ENCODE measurements around the gene ANXA6. TPM values are rescaled to one million over a fixed set of nuclear protein-coding genes. Genes with fewer than 3 reads are reported as not detected.

ANXA6 gene
- total and polyA plus RNA-seq, 2 donors from 2014 or later, result 107 to 183 TPM

DNA sequence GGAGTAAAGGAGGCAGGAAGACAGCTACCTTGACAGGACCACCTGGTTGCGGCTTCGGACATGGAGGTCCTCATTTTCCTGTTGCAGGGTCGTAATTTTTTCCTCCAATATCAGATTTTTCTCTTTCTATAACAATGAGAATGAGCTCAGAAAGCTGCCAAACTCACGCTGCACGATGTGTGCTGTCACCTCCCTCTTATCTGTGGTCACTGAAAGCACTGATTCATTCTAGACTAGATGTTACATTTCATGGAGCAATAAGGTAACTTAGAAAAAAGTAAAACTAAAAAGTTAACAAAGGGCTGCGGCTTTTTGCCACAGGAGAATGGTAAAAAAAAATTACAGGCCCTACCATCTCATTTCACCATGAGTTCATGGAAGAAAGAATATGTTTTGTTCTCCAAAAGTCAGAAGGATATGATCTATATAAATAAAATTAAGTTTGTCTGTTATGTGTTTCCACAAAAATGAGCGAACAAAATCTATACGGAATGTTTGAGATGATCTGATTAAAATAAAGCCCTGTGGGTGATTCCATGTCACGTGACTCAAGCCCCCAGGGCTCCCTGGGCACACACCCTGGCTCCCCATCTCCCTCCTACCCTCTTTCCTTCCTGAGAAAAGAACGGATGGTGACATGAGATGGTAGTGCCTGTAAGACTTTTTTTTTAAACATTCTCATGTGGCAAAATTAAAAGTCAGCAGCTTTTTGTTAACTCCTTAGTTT, 26.9 kb upstream of the ANXA6 start:
- Histone ChIP-seq H3K9ac (ENCODE audit: low read length in 3 of 3) (no peak overlapping the region), H3K4me3 (ENCODE audit: low read length in 3 of 3) (no peak overlapping the region), H3K9me3 (ENCODE audit: control insufficient read depth in 2 of 3, insufficient read depth in 1 of 3, low read length in 3 of 3) (no peaks in the 10 kb centered on the region), H3K4me1 (ENCODE audit: control insufficient read depth in 2 of 3, insufficient read depth in 2 of 3, low read depth in 1 of 3, low read length in 3 of 3) (no peaks in the 10 kb centered on the region), H3K27ac (ENCODE audit: low read depth in 2 of 2, low read length in 2 of 2) (no peak overlapping the region), H3K27me3 (ENCODE audit: control insufficient read depth, insufficient read depth, low read length) (no peaks in the 10 kb centered on the region), H3K36me3 (ENCODE audit: control insufficient read depth in 2 of 3, insufficient read depth in 3 of 3, low read length in 3 of 3) (no peaks in the 10 kb centered on the region)
- TF ChIP-seq, protein P1, sequence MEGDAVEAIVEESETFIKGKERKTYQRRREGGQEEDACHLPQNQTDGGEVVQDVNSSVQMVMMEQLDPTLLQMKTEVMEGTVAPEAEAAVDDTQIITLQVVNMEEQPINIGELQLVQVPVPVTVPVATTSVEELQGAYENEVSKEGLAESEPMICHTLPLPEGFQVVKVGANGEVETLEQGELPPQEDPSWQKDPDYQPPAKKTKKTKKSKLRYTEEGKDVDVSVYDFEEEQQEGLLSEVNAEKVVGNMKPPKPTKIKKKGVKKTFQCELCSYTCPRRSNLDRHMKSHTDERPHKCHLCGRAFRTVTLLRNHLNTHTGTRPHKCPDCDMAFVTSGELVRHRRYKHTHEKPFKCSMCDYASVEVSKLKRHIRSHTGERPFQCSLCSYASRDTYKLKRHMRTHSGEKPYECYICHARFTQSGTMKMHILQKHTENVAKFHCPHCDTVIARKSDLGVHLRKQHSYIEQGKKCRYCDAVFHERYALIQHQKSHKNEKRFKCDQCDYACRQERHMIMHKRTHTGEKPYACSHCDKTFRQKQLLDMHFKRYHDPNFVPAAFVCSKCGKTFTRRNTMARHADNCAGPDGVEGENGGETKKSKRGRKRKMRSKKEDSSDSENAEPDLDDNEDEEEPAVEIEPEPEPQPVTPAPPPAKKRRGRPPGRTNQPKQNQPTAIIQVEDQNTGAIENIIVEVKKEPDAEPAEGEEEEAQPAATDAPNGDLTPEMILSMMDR (IDR thresholded peaks at IDR 0.05; ENCODE audit: borderline replicate concordance, extremely low read depth, insufficient read depth), result no peak
- FAIRE-seq (no peak), DNase-seq (no peak)
- intact Hi-C loops (cut with DNase I), result no loop called here

DNA sequence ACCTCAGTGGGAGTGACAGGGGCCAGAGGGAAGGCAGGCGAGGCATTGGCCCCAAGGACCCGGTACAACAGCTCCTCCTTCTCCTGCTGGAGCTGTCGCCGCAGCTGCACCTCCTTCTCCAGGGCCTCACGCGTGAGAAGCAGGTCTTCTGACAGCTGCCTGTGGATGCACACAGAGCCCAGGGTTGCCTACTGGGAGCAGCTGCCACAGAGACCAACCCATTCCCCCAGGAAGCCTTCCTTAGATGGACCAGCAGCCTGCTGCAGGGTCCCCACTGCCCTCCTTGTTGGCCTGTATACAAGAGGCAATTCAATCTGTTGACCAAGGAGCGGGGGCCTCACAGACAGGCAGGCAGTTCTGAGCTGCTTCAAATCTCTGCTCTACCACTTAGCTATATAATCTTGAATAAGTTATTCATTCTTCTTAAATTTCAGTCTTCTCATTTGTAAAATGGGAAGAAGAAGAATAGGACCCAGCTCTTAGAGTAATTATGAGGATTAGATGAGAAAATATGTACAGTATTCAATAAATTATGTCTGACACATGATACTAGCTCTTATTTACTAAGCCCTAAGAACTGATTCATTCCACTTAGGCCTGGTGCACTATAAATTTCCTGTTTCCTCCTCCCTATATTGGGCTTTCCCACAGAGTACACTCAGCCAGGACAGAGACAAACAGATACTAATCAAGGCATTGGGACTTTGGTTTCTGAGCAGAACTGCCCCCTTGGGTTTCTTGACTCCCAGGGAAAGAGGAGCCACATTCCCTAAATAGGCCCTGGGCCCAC, 26.1 kb upstream of the ANXA6 start:
- no peak overlapping the region for H3K4me3 ChIP-seq (ENCODE audit: low read length in 3 of 3)
- no peaks in the 10 kb centered on the region for H3K4me1 ChIP-seq (ENCODE audit: control insufficient read depth in 2 of 3, insufficient read depth in 2 of 3, low read depth in 1 of 3, low read length in 3 of 3)
- intact Hi-C loops (cut with DNase I), result no loop called here
- H3K9ac ChIP-seq (ENCODE audit: low read length in 3 of 3), result no peak overlapping the region
- H3K9me3 ChIP-seq (ENCODE audit: control insufficient read depth in 2 of 3, insufficient read depth in 1 of 3, low read length in 3 of 3), result no peaks in the 10 kb centered on the region
- no peaks in the 10 kb centered on the region for H3K36me3 ChIP-seq (ENCODE audit: control insufficient read depth in 2 of 3, insufficient read depth in 3 of 3, low read length in 3 of 3)
- no peak for FAIRE-seq
- no peaks in the 10 kb centered on the region for H3K27me3 ChIP-seq (ENCODE audit: control insufficient read depth, insufficient read depth, low read length)
- peak in 3 of 5 donors; percentile 13 to 23 (median 16) for DNase-seq
- TF ChIP-seq, protein P1 (IDR thresholded peaks at IDR 0.05; ENCODE audit: borderline replicate concordance, extremely low read depth, insufficient read depth), result no peak
- no peak overlapping the region for H3K27ac ChIP-seq (ENCODE audit: low read depth in 2 of 2, low read length in 2 of 2)

DNA sequence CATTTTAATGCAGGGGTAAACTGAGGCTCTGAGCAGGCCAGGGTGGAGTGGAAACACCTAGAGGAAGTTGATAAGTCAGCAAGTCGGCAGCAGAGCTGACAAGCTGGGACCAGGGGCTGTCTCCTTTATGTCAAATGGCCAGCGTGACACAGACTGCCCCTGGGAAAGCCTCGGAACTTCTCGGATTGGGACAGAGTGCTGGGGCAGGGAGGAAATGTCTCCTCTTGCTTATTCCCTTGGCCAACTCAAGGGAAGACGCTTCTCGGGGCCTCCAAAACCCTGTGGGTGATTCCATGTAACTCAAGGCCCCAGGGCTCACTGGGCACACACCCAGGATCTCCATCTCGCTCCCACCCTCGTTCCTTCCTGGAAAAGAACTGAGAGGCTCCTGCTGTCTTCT, 25.4 kb upstream of the ANXA6 start:
- DNase-seq, result no peak
- TF ChIP-seq, protein P1 (IDR thresholded peaks at IDR 0.05; ENCODE audit: borderline replicate concordance, extremely low read depth, insufficient read depth), result no peak
- H3K4me3 ChIP-seq (ENCODE audit: low read length in 3 of 3), result no peak overlapping the region
- H3K27me3 ChIP-seq (ENCODE audit: control insufficient read depth, insufficient read depth, low read length), result no peaks in the 10 kb centered on the region
- no peak overlapping the region for H3K27ac ChIP-seq (ENCODE audit: low read depth in 2 of 2, low read length in 2 of 2)
- no peaks in the 10 kb centered on the region for H3K9me3 ChIP-seq (ENCODE audit: control insufficient read depth in 2 of 3, insufficient read depth in 1 of 3, low read length in 3 of 3)
- no peak overlapping the region for H3K9ac ChIP-seq (ENCODE audit: low read length in 3 of 3)
- intact Hi-C loops (cut with DNase I), result no loop called here
- FAIRE-seq, result no peak
- H3K4me1 ChIP-seq (ENCODE audit: control insufficient read depth in 2 of 3, insufficient read depth in 2 of 3, low read depth in 1 of 3, low read length in 3 of 3), result no peaks in the 10 kb centered on the region
- H3K36me3 ChIP-seq (ENCODE audit: control insufficient read depth in 2 of 3, insufficient read depth in 3 of 3, low read length in 3 of 3), result no peaks in the 10 kb centered on the region

Data from kidney (tissue), 14 donors.